Stimulated activated CD8-positive, alpha-beta memory T cell treated with anti-CD3 and anti-CD28 coated beads, Interleukin-12 subunit alpha, Interleukin-12 subunit beta, amount 100 ng/mL, for 1 hour (primary cell): ENCODE results near the gene COL9A3.

ENCODE experiments used
- DNase-seq: peaks from one replicate; pipeline ENCODE4 v3.0.0-alpha.2; 2020; ENCODE audit warnings: low read depth

COL9A3 gene

DNA sequence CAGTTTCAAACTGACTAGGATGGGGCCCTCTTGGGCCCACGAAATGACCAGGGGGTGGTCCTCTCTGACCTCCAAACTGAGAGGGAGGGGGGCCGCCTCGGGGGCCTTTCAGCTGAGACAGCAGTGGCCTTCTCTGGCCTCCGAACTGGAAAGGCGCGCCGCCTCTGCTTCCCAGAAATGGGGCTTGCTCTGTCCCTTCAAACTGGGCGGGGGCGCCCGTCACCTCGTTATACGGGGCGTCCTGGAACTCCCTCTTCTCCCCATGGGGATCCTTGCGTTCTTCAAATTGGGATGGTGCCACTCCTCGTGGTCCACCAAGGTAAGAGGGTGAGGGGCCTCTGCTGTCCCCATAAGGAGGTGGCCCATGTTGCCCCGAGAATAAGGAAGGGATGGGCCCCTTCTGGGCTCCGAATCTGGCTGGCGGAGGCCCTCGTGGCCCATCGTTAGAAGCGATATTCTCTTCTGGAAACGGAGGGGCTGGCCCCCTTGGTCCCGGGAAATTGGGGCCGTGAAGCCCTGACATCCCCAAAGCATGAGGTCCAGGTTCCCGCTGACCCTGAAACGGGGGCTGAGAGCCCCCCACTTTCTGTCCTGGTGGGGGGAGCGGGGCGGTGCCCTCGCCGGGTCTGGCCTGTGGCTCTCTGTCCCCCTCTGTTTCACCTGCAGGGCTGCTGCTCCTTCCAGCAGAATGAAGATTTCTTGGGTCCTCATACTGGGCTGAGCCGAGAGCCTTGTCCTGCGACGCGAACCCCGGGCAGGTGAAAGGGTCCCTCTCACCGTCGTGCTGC, 63.5 kb downstream of the COL9A3 start:
- no peak for DNase-seq

DNA sequence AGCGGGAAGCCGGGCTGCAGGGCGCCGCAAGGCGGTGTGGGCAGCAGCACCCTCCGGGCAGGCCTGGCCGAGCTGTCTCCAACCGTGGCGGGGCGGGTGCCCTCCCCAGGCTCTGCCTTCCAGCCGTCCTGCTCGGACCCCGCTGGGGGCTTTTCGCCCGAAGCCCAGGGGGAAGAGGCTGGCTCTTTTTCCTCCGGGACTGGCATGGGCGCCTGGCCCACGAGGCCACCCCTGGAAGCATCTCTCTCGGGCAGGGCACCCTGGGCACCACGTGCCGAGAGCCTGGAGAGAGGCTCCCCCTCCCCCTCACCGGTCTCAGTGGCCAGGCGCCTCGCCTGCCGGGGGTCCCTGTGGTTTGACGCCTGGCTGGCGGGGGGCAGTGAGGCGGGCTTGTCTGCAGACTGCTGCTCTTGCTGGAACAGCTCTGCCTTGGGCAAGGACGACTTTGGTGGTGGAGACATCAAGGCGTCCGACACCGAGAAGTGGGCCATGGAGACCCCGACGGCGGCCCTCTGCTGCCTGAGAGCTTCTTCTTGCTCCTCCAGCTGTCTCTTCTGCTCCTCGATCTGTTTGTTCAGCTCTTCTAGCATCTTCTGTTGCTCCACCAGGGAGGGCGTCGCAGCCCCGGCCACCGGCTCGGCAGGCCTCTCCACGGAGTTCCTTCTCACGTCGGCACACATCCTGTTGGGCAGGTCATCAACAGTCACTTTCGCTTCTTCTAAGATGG, 64.2 kb downstream of the COL9A3 start:
- DNase-seq = no peak

DNA sequence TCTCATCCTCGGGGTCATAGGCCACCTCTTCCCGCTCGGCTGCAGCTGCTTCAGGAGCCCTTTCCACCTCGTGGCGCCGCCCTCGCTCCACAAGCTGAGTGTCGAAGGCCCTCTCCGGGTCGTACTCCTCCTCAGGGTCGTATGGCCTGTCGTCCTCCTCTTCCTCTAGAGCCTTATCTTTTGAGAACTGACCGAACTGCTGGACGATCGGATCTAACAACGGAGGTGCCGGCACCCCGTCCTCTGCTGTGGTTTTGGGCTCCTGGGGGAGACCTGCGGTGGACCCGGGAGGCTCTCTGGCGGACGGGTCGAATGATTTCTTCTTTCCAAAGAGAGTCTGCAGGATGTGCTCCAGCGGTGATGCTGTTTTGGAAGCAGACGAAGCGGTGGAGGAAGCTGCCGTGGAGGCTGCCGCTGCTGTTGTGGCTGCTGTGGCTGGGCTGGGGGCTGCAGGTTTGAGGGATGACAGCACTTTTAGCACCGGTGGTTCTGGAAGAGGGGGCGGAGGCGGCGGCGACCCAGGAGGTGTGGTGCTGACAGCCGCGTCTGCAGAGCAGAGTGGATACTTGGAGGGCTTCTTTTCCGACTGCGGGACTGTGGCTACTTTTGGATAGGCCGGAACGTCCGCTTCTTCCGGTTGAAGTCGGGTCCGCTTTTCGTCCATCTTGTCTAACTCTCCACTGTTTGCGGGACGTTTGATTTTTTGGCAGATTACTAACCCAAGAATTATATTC, 65.0 kb downstream of the COL9A3 start:
- DNase-seq = no peak

DNA sequence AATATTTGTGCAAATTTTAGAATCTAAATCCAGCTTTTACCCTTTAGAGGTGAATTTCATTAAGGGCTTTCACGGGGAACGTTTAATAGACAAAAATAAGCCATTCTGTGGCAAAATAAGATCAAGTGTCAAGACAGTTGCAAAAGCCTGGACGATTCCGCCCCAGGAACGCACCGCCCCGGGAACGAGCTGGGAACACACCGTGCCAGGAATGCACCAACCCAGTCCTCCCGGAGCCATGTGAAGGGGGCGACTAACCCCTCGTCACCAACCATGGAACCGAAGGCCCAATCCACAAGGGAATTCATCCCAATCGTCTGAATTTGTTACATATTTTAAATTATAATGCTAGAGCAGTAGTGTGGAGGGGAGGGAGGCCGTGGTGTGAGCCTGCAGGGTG, 65.6 kb downstream of the COL9A3 start:
- DNase-seq = no peak

DNA sequence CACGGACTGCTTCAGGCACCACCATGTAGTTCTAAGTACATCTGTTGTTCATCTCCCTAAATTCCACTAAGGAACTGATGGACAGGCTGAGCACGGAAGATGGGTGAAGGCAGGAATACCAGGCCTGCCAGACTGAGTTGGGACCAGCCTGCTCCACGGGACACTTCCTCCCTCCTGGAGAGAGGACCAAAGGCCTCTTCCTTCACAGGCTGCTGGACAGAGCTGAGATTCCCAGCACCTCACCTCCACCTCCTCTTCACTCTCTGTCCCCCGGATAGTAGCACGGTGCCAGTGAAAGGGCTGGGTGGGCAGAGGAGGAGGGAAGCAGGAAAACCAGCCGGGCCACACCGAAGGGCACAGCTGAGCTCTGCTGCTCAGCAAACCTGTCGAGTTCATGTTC, 67.7 kb downstream of the COL9A3 start:
- DNase-seq = no peak

DNA sequence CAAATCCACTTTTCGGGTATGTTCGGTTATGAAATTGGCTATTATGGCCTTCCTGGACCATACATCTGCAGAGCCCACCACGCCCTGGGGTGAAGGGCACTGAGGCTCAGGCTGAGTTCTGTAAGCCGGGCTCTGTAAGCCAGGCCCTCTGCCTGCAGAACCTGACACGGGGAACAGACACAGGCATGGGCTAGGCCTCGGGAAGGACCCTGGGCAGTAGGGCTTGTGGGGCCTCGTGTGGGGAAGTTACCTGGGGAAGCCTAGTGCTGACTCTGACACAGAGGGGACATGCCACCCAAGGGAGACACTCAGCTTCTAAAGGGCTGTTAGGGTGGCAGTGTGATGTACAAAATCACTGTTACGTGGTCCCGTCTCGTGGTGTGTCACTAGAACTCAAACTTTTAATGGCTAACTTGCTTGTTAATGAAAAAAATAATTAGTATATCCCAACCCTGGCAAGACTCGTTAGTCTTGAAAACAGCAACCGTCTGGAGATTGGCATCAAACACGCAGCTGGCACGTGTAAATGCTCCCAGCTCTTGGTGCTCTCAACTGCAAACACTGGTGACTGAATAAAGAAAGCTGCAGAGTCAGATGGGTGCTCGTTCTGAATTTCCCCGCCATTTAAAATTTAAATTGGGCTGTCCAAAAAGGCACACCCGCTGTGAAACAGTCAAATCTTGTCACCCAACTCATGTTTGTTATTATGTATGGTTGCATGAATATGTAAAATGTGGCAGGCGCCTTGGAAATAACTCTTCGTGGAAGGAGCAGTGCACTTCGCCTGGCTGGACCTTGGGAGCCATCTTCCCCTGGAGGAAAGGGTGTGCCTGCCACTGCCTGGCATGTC, 68.4 kb downstream of the COL9A3 start:
- DNase-seq = no peak

DNA sequence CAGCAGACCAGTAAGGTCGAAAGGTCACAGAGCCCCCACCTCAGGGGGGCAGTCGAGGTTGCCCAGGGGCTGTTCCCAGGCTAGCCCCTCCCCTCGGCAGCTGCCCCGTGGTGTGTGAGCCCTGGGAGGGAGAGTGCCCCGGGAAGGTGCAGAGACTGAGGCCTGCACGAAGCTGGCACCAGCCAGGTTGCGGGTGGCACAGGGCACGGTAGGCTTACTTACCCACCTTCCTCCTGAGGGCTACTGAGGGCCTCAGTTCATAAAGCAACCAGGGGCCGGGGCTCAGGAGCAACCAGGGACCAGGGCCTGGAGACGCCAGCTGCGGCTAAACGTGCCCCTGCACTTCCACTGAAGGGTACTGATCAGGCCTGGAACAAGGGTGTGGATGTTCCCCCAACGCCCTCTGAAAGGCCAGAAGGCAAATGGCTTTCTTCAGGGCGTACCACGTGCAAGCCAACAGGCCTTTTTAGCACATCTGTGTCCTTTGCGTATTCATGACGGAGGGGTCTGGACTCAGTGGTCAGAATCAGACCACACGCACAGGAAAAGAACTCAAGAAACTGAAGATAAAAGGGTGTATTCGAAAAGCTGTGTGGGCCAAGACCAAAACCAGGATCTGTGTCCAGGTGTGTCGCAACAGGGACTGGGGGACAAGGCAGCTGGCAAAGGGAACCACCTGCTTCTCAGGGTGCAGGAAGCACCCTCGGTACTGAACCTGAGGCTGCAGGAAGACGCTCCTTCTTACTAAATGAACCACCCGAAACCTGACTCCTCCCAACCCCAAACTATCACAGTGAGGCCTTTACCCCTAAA, 69.3 kb downstream of the COL9A3 start:
- no peak for DNase-seq

DNA sequence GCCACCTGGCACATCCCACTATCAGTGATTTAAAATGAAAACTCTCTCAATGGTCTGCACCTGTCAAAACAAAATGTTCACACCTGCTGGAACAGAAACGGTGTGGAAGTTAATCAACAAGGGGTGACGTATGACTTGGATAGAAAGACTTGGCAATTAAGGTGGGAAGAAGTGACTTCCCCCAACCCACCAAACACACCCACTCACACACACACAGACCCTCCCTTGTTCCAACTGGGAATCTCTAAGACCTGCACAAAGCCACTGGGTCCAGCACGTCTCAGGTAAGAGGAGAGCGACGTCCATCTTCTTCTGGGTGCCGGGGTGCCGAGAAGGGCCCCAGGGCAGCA, 69.8 kb downstream of the COL9A3 start:
- DNase-seq = no peak

DNA sequence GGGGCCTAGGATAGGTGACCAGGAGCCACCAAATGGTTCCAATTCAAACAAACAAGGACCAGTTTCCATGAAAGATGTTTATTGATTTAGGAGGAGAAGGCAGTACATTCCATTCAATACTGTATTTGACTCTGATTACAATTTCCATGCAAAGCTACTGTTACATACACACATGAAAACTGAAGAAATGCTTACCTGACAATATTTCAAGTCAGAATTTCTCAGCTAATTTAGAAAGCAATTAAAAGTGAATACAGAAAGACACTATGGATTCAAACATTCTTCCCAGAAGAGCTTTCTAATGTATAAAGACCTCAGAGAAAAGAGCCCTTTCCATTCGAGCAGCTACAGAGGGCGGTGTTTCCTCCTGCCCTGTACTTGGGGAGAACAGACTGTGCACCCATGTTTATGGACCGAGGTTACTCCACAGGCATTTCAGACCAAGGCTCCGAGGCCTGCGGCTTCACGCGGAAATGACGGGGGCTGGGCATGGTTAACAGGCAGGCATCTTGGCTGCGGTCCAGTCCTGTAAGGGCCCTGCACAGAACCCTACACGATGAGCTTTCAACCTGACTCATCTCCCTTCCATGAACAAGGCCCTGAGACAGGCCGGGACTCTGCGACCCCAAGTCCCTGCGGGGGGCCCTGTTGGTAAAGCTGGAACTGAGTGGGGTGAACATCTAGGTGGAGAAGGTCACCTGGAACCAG, 70.5 kb downstream of the COL9A3 start:
- peak; percentile 25 for DNase-seq

DNA sequence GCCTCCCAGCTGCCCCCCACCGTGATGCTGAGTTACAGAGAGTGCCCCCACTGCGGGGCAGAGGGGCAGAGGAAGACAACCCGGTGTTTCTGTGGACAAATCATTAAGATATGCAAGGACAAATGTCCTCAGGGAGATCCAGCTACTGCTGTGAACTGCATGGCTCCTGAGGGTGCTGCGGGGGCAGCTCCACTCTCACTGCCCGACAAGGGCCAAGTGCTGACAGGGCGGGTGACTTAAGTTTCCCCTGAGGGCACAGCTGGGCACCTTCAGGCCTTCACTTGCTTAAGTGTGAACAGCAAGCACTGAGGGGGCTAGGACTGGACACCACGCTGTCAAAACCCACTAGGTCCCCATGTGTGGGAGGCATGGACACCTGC, 71.0 kb downstream of the COL9A3 start:
- DNase-seq = no peak

DNA sequence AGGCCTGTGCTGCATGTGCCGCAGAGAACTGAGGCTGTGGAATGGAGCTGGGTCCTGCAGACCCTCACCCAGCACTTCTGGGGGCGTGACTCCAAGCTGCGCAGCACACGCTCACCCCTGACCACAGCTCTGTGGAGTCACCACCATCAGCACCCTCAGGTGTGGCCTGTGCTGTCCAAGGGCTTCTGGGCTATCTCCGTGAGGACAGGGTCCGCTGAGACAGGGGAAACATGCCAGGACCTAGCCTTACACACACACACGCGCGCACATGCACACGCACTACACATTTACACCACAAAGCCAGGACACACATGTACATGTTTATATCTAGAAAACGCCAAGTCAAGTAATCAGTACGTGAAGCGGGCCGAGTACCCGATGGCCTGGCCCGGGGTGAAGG, 71.6 kb downstream of the COL9A3 start:
- DNase-seq = no peak

DNA sequence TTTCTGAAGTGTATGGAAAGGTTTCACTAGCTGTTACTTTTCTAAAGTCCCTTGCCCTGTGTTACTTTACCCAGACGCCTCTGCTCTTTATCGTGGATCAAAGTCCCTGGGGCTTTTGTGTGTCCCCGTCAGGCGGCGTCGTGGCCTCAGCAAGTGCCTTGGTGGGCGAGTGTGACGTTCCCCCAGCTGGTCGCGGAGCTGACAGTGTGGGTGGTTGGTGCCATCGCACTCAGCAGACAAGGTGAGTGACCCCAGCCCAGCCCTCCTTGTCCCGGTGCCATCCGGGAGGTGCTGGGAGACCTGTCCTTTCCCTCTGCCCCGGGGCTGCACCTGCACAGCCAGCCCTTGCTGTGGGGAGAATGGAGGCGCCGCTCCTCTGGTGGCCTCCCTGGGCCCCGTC, 72.1 kb downstream of the COL9A3 start:
- DNase-seq = no peak

DNA sequence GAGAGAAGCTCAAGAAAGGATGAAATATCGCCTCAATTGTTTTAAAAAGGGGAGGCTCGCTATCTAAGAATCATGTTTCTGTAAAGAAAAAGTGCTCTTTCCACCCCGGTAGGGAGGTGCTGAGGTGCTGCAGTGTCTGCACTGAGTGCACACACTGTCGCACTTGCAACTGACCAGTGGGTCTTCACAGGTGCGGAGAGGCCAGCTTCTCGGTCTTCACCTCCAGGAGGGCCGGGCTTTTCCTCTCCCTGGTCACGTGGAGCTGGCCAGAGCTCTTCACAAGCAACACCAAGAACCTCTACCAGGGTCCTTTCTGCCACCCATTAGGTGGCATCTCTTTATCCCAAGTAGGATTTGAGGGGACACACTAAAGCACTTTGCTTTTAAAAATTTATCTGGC, 72.6 kb downstream of the COL9A3 start:
- no peak for DNase-seq

DNA sequence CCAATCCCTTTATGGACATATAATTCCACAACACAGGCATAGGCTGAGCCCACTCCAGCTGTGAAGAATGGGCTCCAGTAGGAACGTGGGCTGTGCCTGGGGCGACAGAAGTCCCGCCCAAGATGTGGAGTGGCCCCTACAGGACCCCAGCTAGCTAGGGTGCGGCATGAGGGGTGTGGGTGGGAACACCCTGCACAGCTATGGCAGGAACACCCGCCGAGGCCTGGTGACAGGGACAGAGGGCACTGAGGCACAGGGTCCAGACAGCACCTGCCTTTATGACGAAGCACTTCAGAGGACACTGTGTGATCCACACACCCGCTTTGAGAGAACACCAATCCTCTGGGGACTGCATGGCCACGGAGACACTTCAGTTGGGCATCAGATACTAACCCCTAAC, 73.0 kb downstream of the COL9A3 start:
- DNase-seq = no peak

DNA sequence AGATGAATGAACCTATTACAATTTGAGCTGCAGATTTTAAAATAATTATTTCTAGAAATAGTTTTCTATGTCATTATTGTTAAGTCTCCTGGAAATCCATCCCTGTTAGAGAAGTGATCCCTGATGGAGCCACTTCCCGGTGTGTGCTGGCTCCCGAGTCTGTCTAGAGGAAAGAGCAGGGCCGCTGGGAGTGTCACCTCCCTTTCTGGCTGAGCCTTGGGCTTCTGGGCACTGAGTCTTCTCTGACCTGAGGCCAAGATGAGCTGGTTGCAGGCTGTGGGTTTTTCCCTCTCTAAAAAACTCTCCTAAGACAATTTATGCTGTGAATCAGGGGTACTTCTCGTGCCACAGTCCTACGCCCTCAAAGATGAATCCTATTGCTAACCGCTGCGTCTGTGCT, 73.6 kb downstream of the COL9A3 start:
- no peak for DNase-seq
